Neural progenitor cell (in vitro differentiated cells): ENCODE results near the gene TSPYL1. TPM values are rescaled to one million over a fixed set of nuclear protein-coding genes. Genes with fewer than 3 reads are reported as not detected.

Experiments
- DNase-seq: peaks from one replicate; pipeline ENCODE4 v3.0.0-alpha.2; 2016; ENCODE audit warnings: low spot score
- H2AFZ ChIP-seq: fragments of 200-600 bp; sonication (generic); replicated peaks from 2 replicates; pipeline ENCODE4 v1.6.1; 2016; ENCODE audit warnings: antibody characterized with exemption
- H3F3A ChIP-seq: fragments of 200-600 bp; sonication (generic); 2 replicates; pipeline ENCODE4 v1.6.1; 2016; ENCODE audit warnings: antibody characterized with exemption, low read depth
- H3K27ac ChIP-seq: fragments of 200-600 bp; sonication (generic); 2 replicates; pipeline ENCODE4 v1.5.1; 2016; ENCODE audit warnings: mild to moderate bottlenecking
- H3K27me3 ChIP-seq: fragments of 200-600 bp; sonication (generic); 2 replicates; pipeline ENCODE4 v1.6.1; 2016; ENCODE audit warnings: mild to moderate bottlenecking, moderate library complexity
- H3K36me3 ChIP-seq: fragments of 200-600 bp; sonication (generic); 2 replicates; pipeline ENCODE4 v1.5.1; 2016
- H3K4me1 ChIP-seq: fragments of 200-600 bp; sonication (generic); 2 replicates; pipeline ENCODE4 v1.6.1; 2016; ENCODE audit warnings: mixed run types
- H3K4me2 ChIP-seq: fragments of 200-600 bp; sonication (generic); 2 replicates; pipeline ENCODE4 v1.6.1; 2016
- H3K4me3 ChIP-seq: fragments of 200-600 bp; sonication (generic); 2 replicates; pipeline ENCODE4 v1.5.1; 2016
- H3K79me2 ChIP-seq: fragments of 200-600 bp; sonication (generic); 2 replicates; pipeline ENCODE4 v1.6.1; 2016; ENCODE audit warnings: low read depth
- H3K9ac ChIP-seq: fragments of 200-600 bp; sonication (generic); 2 replicates; pipeline ENCODE4 v1.6.1; 2016
- H3K9me3 ChIP-seq: fragments of 200-600 bp; sonication (generic); 2 replicates; pipeline ENCODE4 v1.5.1; 2016; ENCODE audit warnings: low read depth
- H4K20me1 ChIP-seq: fragments of 200-600 bp; sonication (generic); 2 replicates; pipeline ENCODE4 v1.6.1; 2016; ENCODE audit warnings: low read depth
- H3K27ac Mint-ChIP-seq: 3 replicates; pipeline ENCODE4 v1.8.0; 2021; ENCODE audit warnings: mixed read lengths
- H3K27me3 Mint-ChIP-seq: 2 replicates; pipeline ENCODE4 v1.8.0; 2022; ENCODE audit warnings: low read depth, mild to moderate bottlenecking, inconsistent platforms, moderate library complexity, mixed read lengths; ENCODE audit not compliant: insufficient read depth
- H3K36me3 Mint-ChIP-seq: 3 replicates; pipeline ENCODE4 v1.8.0; 2021; ENCODE audit warnings: mixed read lengths
- H3K4me1 Mint-ChIP-seq: 3 replicates; pipeline ENCODE4 v1.8.0; 2021; ENCODE audit warnings: mixed read lengths
- H3K4me3 Mint-ChIP-seq: 3 replicates; pipeline ENCODE4 v1.8.0; 2021; ENCODE audit warnings: mild to moderate bottlenecking, moderate library complexity, mixed read lengths
- H3K9me3 Mint-ChIP-seq: 3 replicates; pipeline ENCODE4 v1.8.0; 2020; ENCODE audit warnings: mixed read lengths
- CTCF ChIP-seq: fragments of 200-600 bp; sonication (generic); IDR thresholded peaks from 2 replicates; pipeline ENCODE4 v1.5.1; 2017; ENCODE audit warnings: antibody characterized with exemption, mild to moderate bottlenecking
- EZH2 ChIP-seq: fragments of 200-600 bp; sonication (generic); IDR thresholded peaks from 2 replicates; pipeline ENCODE4 v1.6.1; 2017; ENCODE audit warnings: antibody characterized with exemption, mild to moderate bottlenecking, moderate library complexity
- EZH2phosphoT487 ChIP-seq: fragments of 200-600 bp; sonication (generic); IDR thresholded peaks from 2 replicates; pipeline ENCODE4 v1.6.1; 2017; ENCODE audit warnings: antibody characterized with exemption
- total RNA-seq: library from RNA; depleted of rRNA; stranded (reverse); fragments of >200 nt; gene quantifications from 2 replicates; pipeline ENCODE4 v1.2.3, GENCODE V29; 2015; ENCODE audit warnings: low replicate concordance

Gene TSPYL1
- total RNA-seq, 1 donor from 2014 or later = 63.0 TPM

GRCh38 chr6:116251568-116252384 is 28.0 kb downstream of the TSPYL1 start:
- Histone ChIP-seq H3K9ac (no peak overlapping the region), H3K9me3 (no peaks in the 10 kb centered on the region), H3K4me1 (peaks cover 40% of the 10 kb centered on the region), H3F3A (peaks cover 12% of the 10 kb centered on the region), H4K20me1 (peaks cover 13% of the 10 kb centered on the region), H3K4me2 (peak overlapping the region; percentile 91), H2AFZ (no peak overlapping the region), H3K27ac (no peak overlapping the region), H3K4me3 (peak overlapping the region; percentile 61), H3K79me2 (peaks cover 62% of the 10 kb centered on the region), H3K36me3 (no peaks in the 10 kb centered on the region), H3K27me3 (no peaks in the 10 kb centered on the region)
- TF ChIP-seq EZH2phosphoT487 = no peak
- no peak for TF ChIP-seq CTCF
- no peak for TF ChIP-seq EZH2
- peaks cover 21% of the 10 kb centered on the region for H3K36me3 Mint-ChIP-seq
- no peak overlapping the region for H3K4me3 Mint-ChIP-seq
- H3K27ac Mint-ChIP-seq = no peak overlapping the region
- H3K27me3 Mint-ChIP-seq = no peaks in the 10 kb centered on the region
- peaks cover 42% of the 10 kb centered on the region for H3K4me1 Mint-ChIP-seq
- H3K9me3 Mint-ChIP-seq = no peaks in the 10 kb centered on the region
- peak; percentile 27 for DNase-seq

- H3K27me3 Mint-ChIP-seq = no peaks in the 10 kb centered on the region
- H3K9me3 Mint-ChIP-seq = no peaks in the 10 kb centered on the region
- peak overlapping the region; percentile 91 for H3K4me2 ChIP-seq
- H3K4me3 Mint-ChIP-seq = no peak overlapping the region
- peaks cover 29% of the 10 kb centered on the region for H3K4me1 ChIP-seq
- H3K9ac ChIP-seq = no peak overlapping the region
- no peak for DNase-seq
- H3K79me2 ChIP-seq = peaks cover 50% of the 10 kb centered on the region
- H3K27ac Mint-ChIP-seq = no peak overlapping the region
- H3F3A ChIP-seq = peaks cover 9% of the 10 kb centered on the region
- peaks cover 42% of the 10 kb centered on the region for H3K4me1 Mint-ChIP-seq
- no peak overlapping the region for H3K27ac ChIP-seq
- no peak overlapping the region for H3K4me3 ChIP-seq
- no peaks in the 10 kb centered on the region for H3K27me3 ChIP-seq
- H3K36me3 Mint-ChIP-seq = peaks cover 21% of the 10 kb centered on the region
- no peak overlapping the region for H2AFZ ChIP-seq
- TF ChIP-seq EZH2 (no peak), EZH2phosphoT487 (no peak), CTCF (no peak)
- H3K9me3 ChIP-seq = no peaks in the 10 kb centered on the region
- peaks cover 13% of the 10 kb centered on the region for H4K20me1 ChIP-seq
- H3K36me3 ChIP-seq = peaks cover 3% of the 10 kb centered on the region
These were observed 31.2 kb downstream of the TSPYL1 start for GRCh38 chr6:116248577-116248976.

- peaks cover 18% of the 10 kb centered on the region for H3K36me3 Mint-ChIP-seq
- Histone ChIP-seq H3K4me1 (peaks cover 23% of the 10 kb centered on the region), H3K79me2 (peaks cover 37% of the 10 kb centered on the region), H3K9ac (no peak overlapping the region), H3K27me3 (no peaks in the 10 kb centered on the region), H3K36me3 (peaks cover 3% of the 10 kb centered on the region), H3F3A (peaks cover 12% of the 10 kb centered on the region), H4K20me1 (peaks cover 13% of the 10 kb centered on the region), H2AFZ (no peak overlapping the region), H3K27ac (no peak overlapping the region), H3K4me3 (no peak overlapping the region), H3K4me2 (no peak overlapping the region), H3K9me3 (no peaks in the 10 kb centered on the region)
- no peak for TF ChIP-seq CTCF
- TF ChIP-seq EZH2 = no peak
- no peak for TF ChIP-seq EZH2phosphoT487
- H3K4me3 Mint-ChIP-seq = no peak overlapping the region
- H3K27me3 Mint-ChIP-seq = no peaks in the 10 kb centered on the region
- no peaks in the 10 kb centered on the region for H3K9me3 Mint-ChIP-seq
- peaks cover 40% of the 10 kb centered on the region for H3K4me1 Mint-ChIP-seq
- no peak overlapping the region for H3K27ac Mint-ChIP-seq
- DNase-seq = no peak
These were observed 32.4 kb downstream of the TSPYL1 start for GRCh38 chr6:116247285-116247684.
